OCI-LY3 (cell line): ENCODE results near the gene APOA1.
"Not testable (repeated sequence)": the region's sequence is repeated elsewhere in the genome, so short reads cannot be mapped to it uniquely, and the experiment has no call there.

Source experiments
- H2AFZ ChIP-seq: fragments of 200-600, 300-600 bp; shearing (Covaris generic); 2 replicates; pipeline ENCODE4 v1.6.0; 2014; ENCODE audit warnings: antibody characterized with exemption, low read depth, low read length
- H3K27ac ChIP-seq: fragments of 200-600, 300-600 bp; sonication (generic); 2 replicates; pipeline ENCODE4 v1.5.1; 2014; ENCODE audit warnings: mild to moderate bottlenecking, low read length, moderate library complexity, mixed read lengths
- H3K27me3 ChIP-seq: fragments of 200-600, 300-600 bp; sonication (generic); 2 replicates; pipeline ENCODE4 v1.6.1; 2014; ENCODE audit warnings: low read depth, low read length, mixed read lengths
- H3K36me3 ChIP-seq: fragments of 200-600, 300-600 bp; sonication (generic); replicated peaks from 2 replicates; pipeline ENCODE3; 2014; ENCODE audit warnings: low read depth, low read length, mixed read lengths
- H3K4me1 ChIP-seq: fragments of 300-600, 200-600 bp; sonication (generic); 2 replicates; pipeline ENCODE4 v1.6.1; 2014; ENCODE audit warnings: low read length, mixed read lengths
- H3K4me2 ChIP-seq: fragments of 200-600, 300-600 bp; sonication (generic); 2 replicates; pipeline ENCODE4 v1.6.1; 2014; ENCODE audit warnings: low read length, mixed read lengths
- H3K4me3 ChIP-seq: fragments of 300-600, 200-600 bp; sonication (generic); 2 replicates; pipeline ENCODE4 v1.5.1; 2014; ENCODE audit warnings: antibody characterized with exemption, mild to moderate bottlenecking, low read length, moderate library complexity
- H3K79me2 ChIP-seq: fragments of 300-600, 200-600 bp; shearing (Covaris generic); 2 replicates; pipeline ENCODE4 v1.6.1; 2014; ENCODE audit warnings: mild to moderate bottlenecking, low read length, mixed read lengths
- H3K9ac ChIP-seq: fragments of 300-600, 200-600 bp; shearing (Covaris generic); 2 replicates; pipeline ENCODE4 v1.6.0; 2014; ENCODE audit warnings: mild to moderate bottlenecking, low read length, moderate library complexity
- H3K9me3 ChIP-seq: fragments of 200-600, 300-600 bp; shearing (Covaris generic); 2 replicates; pipeline ENCODE4 v1.6.1; 2014; ENCODE audit warnings: low read length, mixed read lengths; ENCODE audit not compliant: insufficient read depth
- H4K20me1 ChIP-seq: fragments of 200-600, 300-600 bp; sonication (generic); 2 replicates; pipeline ENCODE4 v1.6.1; 2016; ENCODE audit warnings: low read length, mixed read lengths; ENCODE audit not compliant: insufficient read depth
- EZH2phosphoT487 ChIP-seq: fragments of 200-600 bp; shearing (Covaris generic); IDR thresholded peaks from 2 replicates; pipeline ENCODE4 v1.6.1; 2018; ENCODE audit warnings: antibody characterized with exemption, mixed run types, low read depth
- TF ChIP-seq, protein P1 (sequence below): fragments of 200-600, 300-600 bp; sonication (generic); IDR thresholded peaks from 2 replicates; pipeline ENCODE4 v1.5.1; 2014; ENCODE audit warnings: antibody characterized with exemption, low read length, low read depth

Gene APOA1

DNA sequence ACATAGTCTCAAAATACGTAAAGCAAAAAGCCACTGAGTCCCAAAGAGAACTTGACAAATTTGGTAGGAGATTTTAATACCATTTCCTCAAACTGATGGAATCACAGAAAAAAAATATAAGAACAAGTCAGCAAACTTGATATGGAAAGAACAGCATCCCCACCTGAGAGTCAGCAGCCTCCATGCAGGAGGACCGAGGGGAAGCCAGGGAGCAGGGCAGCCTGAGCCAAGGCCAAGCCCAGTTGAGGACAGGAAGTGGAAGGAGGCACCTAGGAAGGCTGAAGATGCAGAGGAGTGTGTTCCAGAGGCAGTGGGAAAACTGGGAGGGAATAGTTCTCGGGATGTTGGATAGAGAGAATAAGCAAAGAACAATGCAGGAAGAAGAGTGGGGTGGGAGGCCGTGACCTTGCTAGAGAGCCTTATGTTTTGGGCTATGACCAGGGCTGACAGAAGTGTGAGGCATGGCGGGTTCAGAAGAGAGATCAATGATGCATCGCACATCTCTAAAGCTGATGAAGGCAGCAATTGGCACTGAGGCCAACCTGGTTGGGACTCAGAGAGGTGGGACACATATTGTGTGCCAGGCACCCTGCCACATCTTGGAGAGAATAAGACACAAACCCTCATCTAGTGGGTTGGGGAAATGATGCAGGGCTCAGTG is 29.7 kb downstream of the APOA1 start:
- TF ChIP-seq EZH2phosphoT487: no peak
- TF ChIP-seq, protein P1, sequence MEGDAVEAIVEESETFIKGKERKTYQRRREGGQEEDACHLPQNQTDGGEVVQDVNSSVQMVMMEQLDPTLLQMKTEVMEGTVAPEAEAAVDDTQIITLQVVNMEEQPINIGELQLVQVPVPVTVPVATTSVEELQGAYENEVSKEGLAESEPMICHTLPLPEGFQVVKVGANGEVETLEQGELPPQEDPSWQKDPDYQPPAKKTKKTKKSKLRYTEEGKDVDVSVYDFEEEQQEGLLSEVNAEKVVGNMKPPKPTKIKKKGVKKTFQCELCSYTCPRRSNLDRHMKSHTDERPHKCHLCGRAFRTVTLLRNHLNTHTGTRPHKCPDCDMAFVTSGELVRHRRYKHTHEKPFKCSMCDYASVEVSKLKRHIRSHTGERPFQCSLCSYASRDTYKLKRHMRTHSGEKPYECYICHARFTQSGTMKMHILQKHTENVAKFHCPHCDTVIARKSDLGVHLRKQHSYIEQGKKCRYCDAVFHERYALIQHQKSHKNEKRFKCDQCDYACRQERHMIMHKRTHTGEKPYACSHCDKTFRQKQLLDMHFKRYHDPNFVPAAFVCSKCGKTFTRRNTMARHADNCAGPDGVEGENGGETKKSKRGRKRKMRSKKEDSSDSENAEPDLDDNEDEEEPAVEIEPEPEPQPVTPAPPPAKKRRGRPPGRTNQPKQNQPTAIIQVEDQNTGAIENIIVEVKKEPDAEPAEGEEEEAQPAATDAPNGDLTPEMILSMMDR: no peak
- no peak overlapping the region for H3K27ac ChIP-seq
- no peaks in the 10 kb centered on the region for H3K36me3 ChIP-seq

DNA sequence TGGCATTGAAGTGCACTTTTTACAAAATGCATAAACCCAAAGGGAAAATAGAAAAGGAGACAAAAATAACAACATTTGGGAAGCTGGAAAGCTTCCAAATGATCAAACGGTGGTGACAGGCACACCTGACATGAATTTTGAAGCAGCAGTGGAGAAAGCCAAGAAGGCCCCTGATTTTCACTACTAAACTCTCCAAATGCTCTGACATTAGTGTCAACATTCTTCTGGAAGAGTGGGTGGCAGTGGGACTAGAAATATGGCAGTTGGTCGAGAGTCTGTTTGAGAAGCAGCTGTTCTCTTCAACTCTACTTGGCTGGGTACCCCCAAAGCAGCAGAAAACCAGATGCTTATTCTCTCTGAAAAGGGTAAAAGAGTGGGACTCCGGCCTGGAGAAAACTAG is 33.4 kb downstream of the APOA1 start:
- Histone ChIP-seq H3K4me1 (no peaks in the 10 kb centered on the region), H3K27ac (no peak overlapping the region), H3K27me3 (peaks cover 12% of the 10 kb centered on the region; the same call in 1 of the 2 replicates), H3K9me3 (no peaks in the 10 kb centered on the region), H3K4me2 (no peak overlapping the region), H4K20me1 (no peaks in the 10 kb centered on the region), H3K4me3 (no peak overlapping the region), H3K9ac (no peak overlapping the region), H2AFZ (no peak overlapping the region), H3K79me2 (no peaks in the 10 kb centered on the region), H3K36me3 (no peaks in the 10 kb centered on the region)
- TF ChIP-seq, protein P1: no peak
- TF ChIP-seq EZH2phosphoT487: no peak

More for the DNA sequence above, 29.7 kb downstream of the APOA1 start:
- Histone ChIP-seq H3K9me3 (no peaks in the 10 kb centered on the region), H3K4me1 (peaks cover 14% of the 10 kb centered on the region), H3K79me2 (no peaks in the 10 kb centered on the region), H3K9ac (no peak overlapping the region), H3K27me3 (no peaks in the 10 kb centered on the region), H2AFZ (no peak overlapping the region), H3K4me3 (no peak overlapping the region), H4K20me1 (no peaks in the 10 kb centered on the region), H3K4me2 (no peak overlapping the region)

DNA sequence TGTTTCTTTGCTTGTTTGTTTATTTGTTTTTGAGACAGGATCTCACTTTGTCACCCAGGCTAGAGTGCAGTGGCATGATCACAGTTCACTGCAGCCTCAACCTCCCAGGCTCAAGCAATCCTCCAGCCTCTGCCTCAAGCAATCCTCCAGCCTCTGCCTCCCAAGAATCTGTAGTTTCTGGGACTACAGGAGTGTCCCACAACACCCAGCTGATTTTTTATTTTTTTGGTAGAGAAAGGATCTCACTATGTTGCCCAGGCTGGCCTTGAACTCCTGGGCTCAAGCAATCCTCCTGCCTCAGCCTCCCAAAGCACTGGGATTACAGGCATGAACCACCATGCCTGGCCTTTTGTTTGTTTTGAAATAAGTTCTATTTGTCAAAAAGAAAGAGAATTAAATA is 35.8 kb downstream of the APOA1 start:
- not testable (repeated sequence) for H2AFZ ChIP-seq

DNA sequence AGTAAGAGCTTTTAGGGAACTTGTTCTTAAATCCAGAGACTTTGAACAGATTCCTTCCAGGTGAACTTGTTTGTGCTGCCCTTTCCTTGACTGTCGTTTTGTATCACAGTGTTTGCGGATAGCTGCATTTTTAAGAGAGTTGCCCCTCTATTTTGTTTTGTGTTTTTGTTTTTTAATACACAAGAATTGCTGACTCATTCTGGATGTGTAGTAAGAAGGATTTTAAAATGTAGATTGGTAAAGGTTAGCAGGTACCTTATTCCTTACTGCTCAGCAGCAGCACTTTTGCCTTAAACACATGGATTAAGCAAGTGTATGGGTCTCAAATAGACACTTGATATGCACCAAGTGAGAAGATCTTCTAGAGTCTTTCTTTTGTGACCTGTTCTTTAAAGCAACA is 36.8 kb downstream of the APOA1 start:
- no peak overlapping the region for H2AFZ ChIP-seq
- H4K20me1 ChIP-seq: no peaks in the 10 kb centered on the region
- H3K4me3 ChIP-seq: no peak overlapping the region

More for the DNA sequence above, 35.8 kb downstream of the APOA1 start:
- H4K20me1 ChIP-seq, H3K4me1 ChIP-seq, H3K4me2 ChIP-seq, H3K27ac ChIP-seq, H3K36me3 ChIP-seq, H3K79me2 ChIP-seq, H3K4me3 ChIP-seq, H3K9me3 ChIP-seq, H3K9ac ChIP-seq: not testable (repeated sequence)
- peaks cover 15% of the 10 kb centered on the region; the same call in 1 of the 2 replicates for H3K27me3 ChIP-seq

More for the DNA sequence above, 36.8 kb downstream of the APOA1 start:
- Histone ChIP-seq H3K9me3 (no peaks in the 10 kb centered on the region), H3K4me1 (peaks cover 3% of the 10 kb centered on the region; the same call in 1 of the 2 replicates), H3K79me2 (no peaks in the 10 kb centered on the region), H3K27me3 (peaks cover 15% of the 10 kb centered on the region; the same call in 1 of the 2 replicates), H3K36me3 (no peaks in the 10 kb centered on the region), H3K27ac (no peak overlapping the region), H3K4me2 (no peak overlapping the region), H3K9ac (no peak overlapping the region)
- no peak for TF ChIP-seq EZH2phosphoT487
- TF ChIP-seq, protein P1: no peak
